Stomach smooth muscle (tissue), 2 donors: Measurements from ENCODE around the gene PRRG4.
"Not testable (repeated sequence)": the region's sequence is repeated elsewhere in the genome, so short reads cannot be mapped to it uniquely, and the experiment has no call there.

ENCODE experiments used
- H3K27ac ChIP-seq: one replicate; pipeline ENCODE4 v1.7.0; 2013; ENCODE audit warnings: mild to moderate bottlenecking, low read length, inconsistent platforms
- H3K27me3 ChIP-seq, 2 donors: one replicate each; pipeline ENCODE4 v1.7.0; 2013; ENCODE audit warnings: low read length in 2 of 2; ENCODE audit not compliant: insufficient read depth in 2 of 2, control insufficient read depth in 1 of 2
- H3K36me3 ChIP-seq, 2 donors: one replicate each; pipeline ENCODE4 v1.7.0; 2013; ENCODE audit warnings: low read length in 2 of 2; ENCODE audit not compliant: control insufficient read depth in 2 of 2, insufficient read depth in 2 of 2
- H3K4me1 ChIP-seq: one replicate; pipeline ENCODE4 v1.7.0; 2013; ENCODE audit warnings: low read length; ENCODE audit not compliant: control insufficient read depth, insufficient read depth
- H3K4me3 ChIP-seq, 2 donors: one replicate each; pipeline ENCODE4 v1.7.0; 2013; ENCODE audit warnings: low read length in 2 of 2
- H3K9ac ChIP-seq, 2 donors: one replicate each; pipeline ENCODE4 v1.7.0; 2013; ENCODE audit warnings: low read length in 2 of 2, mild to moderate bottlenecking in 1 of 2
- H3K9me3 ChIP-seq, 2 donors: one replicate each; pipeline ENCODE4 v1.7.0; 2013; ENCODE audit warnings: low read length in 2 of 2; ENCODE audit not compliant: control insufficient read depth in 2 of 2
- donor health status: healthy.
- donor health status: Pancreatic carcinoma.

PRRG4 gene

GRCh38 chr11:32829680-32830412 lies at the start of gene PRRG4:
TSS of gene PRRG4 (plus strand) at chr11:32829927. CDS start at chr11:32830530, 603 bp downstream.
- H3K27me3 ChIP-seq = peaks cover 10 to 19% of the 10 kb centered on the region in 2 donors
- no peaks in the 10 kb centered on the region for H3K9me3 ChIP-seq
- H3K4me3 ChIP-seq = peak within 1 kb of the TSS; percentile 78 to 83
- no peak within 1 kb of the TSS for H3K27ac ChIP-seq
- peaks cover 8% of the 10 kb centered on the region for H3K4me1 ChIP-seq
- no peaks in the 10 kb centered on the region for H3K36me3 ChIP-seq
- H3K9ac ChIP-seq = peak within 1 kb of the TSS; percentile 55 to 60

- not testable (repeated sequence) for H3K9me3 ChIP-seq, H3K4me1 ChIP-seq, H3K4me3 ChIP-seq, H3K36me3 ChIP-seq, H3K27ac ChIP-seq, H3K9ac ChIP-seq, H3K27me3 ChIP-seq
Measured at GRCh38 chr11:32780839-32781238, 48.9 kb upstream of the PRRG4 start.

GRCh38 chr11:32781721-32782120 lies 48.0 kb upstream of the PRRG4 start:
- H3K27ac ChIP-seq = no peak overlapping the region
- H3K27me3 ChIP-seq = no peaks in the 10 kb centered on the region
- no peaks in the 10 kb centered on the region for H3K9me3 ChIP-seq
- H3K4me3 ChIP-seq = no peak overlapping the region
- no peaks in the 10 kb centered on the region for H3K36me3 ChIP-seq
- no peaks in the 10 kb centered on the region for H3K4me1 ChIP-seq
- H3K9ac ChIP-seq = no peak overlapping the region

GRCh38 chr11:32785262-32785661 lies 44.5 kb upstream of the PRRG4 start:
- Histone ChIP-seq H3K4me3 (no peak overlapping the region), H3K9ac (no peak overlapping the region), H3K27ac (no peak overlapping the region), H3K9me3 (no peaks in the 10 kb centered on the region), H3K4me1 (no peaks in the 10 kb centered on the region), H3K36me3 (no peaks in the 10 kb centered on the region), H3K27me3 (no peaks in the 10 kb centered on the region)

GRCh38 chr11:32786811-32787210 lies 42.9 kb upstream of the PRRG4 start:
- Histone ChIP-seq H3K27me3 (no peaks in the 10 kb centered on the region), H3K27ac (no peak overlapping the region), H3K9me3 (no peaks in the 10 kb centered on the region), H3K4me3 (no peak overlapping the region), H3K4me1 (no peaks in the 10 kb centered on the region), H3K36me3 (no peaks in the 10 kb centered on the region), H3K9ac (no peak overlapping the region)

- Histone ChIP-seq H3K9ac (no peak overlapping the region), H3K36me3 (no peaks in the 10 kb centered on the region), H3K4me1 (no peaks in the 10 kb centered on the region), H3K27me3 (no peaks in the 10 kb centered on the region), H3K27ac (no peak overlapping the region), H3K4me3 (no peak overlapping the region), H3K9me3 (no peaks in the 10 kb centered on the region)
Measured at GRCh38 chr11:32790916-32791315, 38.8 kb upstream of the PRRG4 start.

GRCh38 chr11:32792111-32792947 lies 37.4 kb upstream of the PRRG4 start:
- Histone ChIP-seq H3K4me3 (peak overlapping the region; percentile 2 to 56), H3K36me3 (no peaks in the 10 kb centered on the region), H3K4me1 (no peaks in the 10 kb centered on the region), H3K27me3 (no peaks in the 10 kb centered on the region), H3K9ac (no peak overlapping the region), H3K9me3 (no peaks in the 10 kb centered on the region), H3K27ac (no peak overlapping the region)

- no peaks in the 10 kb centered on the region for H3K36me3 ChIP-seq
- H3K9ac ChIP-seq = no peak overlapping the region
- H3K27ac ChIP-seq = no peak overlapping the region
- H3K9me3 ChIP-seq = no peaks in the 10 kb centered on the region
- H3K4me3 ChIP-seq = peak overlapping the region; percentile 2 to 56
- no peaks in the 10 kb centered on the region for H3K4me1 ChIP-seq
- no peaks in the 10 kb centered on the region for H3K27me3 ChIP-seq
Measured at GRCh38 chr11:32792948-32793475, 36.7 kb upstream of the PRRG4 start.

GRCh38 chr11:32794439-32794838 lies 35.3 kb upstream of the PRRG4 start, which contains the start of gene CCDC73:
TSS of gene CCDC73 (minus strand) at chr11:32794662. CDS start at chr11:32760243, 34,419 bp downstream.
- H3K4me3 ChIP-seq = no peak within 1 kb of the TSS
- no peak within 1 kb of the TSS for H3K27ac ChIP-seq
- no peaks in the 10 kb centered on the region for H3K27me3 ChIP-seq
- no peak within 1 kb of the TSS for H3K9ac ChIP-seq
- no peaks in the 10 kb centered on the region for H3K36me3 ChIP-seq
- H3K4me1 ChIP-seq = no peaks in the 10 kb centered on the region
- no peaks in the 10 kb centered on the region for H3K9me3 ChIP-seq

- no peak overlapping the region for H3K27ac ChIP-seq
- no peaks in the 10 kb centered on the region for H3K27me3 ChIP-seq
- H3K36me3 ChIP-seq = no peaks in the 10 kb centered on the region
- no peaks in the 10 kb centered on the region for H3K4me1 ChIP-seq
- no peak overlapping the region for H3K4me3 ChIP-seq
- no peak overlapping the region for H3K9ac ChIP-seq
- no peaks in the 10 kb centered on the region for H3K9me3 ChIP-seq
Measured at GRCh38 chr11:32796425-32796824, 33.3 kb upstream of the PRRG4 start.
